Dermis microvascular lymphatic vessel endothelial cell (primary cell): ENCODE measurements around the gene TBRG4. TPM values are rescaled to one million over a fixed set of nuclear protein-coding genes. Genes with fewer than 3 reads are reported as not detected.

Source experiments
- DNase-seq, 2 donors: peaks; one replicate each; pipeline versions ENCODE4 v3.0.0 to v3.0.0-alpha.2; 2010; ENCODE audit warnings: low read depth in 2 of 2
- total RNA-seq: library from RNA; depleted of rRNA; stranded (reverse); fragments of >200 nt; gene quantifications from 2 replicates; pipeline ENCODE4 v1.2.1, GENCODE V29; 2014

TBRG4 gene
- total RNA-seq, 1 donor from 2014 or later: 55.5 TPM

DNA sequence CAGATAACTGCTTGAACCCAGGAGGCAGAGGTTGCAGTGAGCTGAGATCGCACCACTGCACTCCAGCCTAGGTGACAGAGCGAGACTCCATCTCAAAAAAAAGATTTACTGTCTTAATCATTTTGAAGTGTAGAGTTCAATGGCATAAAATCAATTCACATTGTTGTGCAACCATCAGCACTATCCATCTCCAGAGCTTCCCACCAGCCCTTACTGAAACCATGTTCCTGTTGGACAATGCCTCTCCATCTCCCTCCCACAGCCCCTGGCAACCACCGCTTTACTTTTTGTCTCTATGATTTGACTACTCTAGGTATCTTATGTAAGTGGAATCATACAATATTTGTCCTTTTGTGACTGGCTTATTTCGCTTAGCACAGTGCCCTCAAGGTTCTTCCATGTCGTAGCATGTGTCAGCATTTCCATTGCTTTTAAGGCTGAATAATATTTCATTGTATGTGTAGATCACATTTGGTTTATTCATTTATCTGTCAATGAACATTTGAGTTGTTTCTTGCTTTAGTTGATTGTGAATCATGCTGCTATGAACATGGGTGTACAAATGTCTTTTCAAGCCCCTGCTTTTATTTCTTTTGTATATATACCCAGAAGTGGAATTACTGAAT is 55.8 kb downstream of the TBRG4 start:
- no peak for DNase-seq

DNA sequence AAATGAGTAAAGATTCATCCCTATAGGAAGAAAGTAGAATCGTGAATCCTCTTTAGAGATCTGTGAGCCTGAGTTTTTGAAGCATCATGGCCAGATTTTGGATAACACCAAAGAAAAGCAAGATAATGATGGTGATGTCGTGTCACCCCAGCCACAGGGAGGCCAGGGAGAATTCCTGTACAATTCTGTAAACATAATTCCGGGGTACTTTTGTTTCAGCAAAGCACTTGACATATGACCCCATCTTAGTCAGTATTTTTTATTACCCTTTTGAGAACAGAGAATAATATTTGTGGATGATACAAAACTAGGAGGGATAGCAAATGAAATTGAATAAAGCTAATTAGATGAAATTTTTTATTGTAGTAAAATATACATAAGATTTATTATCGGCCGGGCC is 56.5 kb downstream of the TBRG4 start:
- no peak for DNase-seq

DNA sequence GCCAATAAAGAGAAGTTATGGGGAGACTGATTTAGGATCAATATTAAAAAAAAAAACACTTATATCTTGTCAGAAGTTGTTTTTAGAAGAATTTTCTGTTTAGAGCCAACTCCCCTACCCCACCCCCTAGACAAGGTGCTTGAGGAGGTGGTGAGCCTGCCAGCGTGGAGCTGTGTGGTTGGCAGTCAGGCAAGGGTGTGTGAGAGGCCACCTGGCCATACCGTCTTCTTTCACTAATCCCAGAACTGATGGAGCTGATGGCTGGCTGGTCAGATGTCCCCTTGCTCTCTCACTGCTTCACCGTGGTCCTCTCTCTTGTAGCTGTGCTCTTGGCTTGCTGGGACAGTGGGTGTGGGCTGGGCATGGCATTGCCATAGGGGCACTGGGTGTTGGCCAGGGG is 57.1 kb downstream of the TBRG4 start:
- DNase-seq: no peak

DNA sequence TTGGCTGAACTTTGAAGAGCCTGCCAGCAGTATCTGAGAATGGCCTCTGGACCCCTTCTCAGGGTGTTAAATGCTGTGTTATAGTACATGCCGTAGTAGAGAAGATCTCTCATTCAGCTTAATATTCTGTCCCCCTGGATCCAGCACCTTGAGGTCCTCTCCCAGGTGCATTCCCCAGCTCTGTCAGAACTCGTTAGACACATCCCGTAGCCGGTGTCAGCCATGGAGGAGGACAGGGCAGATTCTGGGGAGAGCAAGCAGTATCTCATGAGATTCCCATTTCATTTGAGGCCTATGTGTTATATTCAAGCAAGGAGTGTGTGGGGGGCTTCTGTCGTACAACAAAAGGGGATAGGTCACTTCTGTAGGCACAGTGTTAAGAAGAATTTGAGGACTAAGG is 57.6 kb downstream of the TBRG4 start:
- no peak for DNase-seq

DNA sequence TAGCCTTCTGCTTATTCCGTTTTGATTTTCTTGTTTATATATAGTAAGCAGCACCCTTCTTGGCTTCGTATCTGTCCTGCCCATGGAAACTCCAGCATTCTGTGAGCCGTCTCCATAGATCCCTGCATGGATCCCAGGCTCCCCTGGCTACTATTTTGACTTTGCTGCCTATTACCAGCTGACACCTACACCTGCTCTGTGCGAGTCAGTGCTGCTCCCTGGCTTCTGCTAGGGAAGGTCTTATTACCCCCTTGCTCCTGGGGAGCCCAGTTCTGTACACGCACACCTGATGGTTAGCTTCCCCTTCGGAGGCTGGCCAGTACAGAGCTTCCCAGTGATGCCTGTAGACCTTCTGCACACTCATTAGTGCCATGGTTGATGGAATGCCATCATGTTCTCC is 58.1 kb downstream of the TBRG4 start:
- DNase-seq: no peak

DNA sequence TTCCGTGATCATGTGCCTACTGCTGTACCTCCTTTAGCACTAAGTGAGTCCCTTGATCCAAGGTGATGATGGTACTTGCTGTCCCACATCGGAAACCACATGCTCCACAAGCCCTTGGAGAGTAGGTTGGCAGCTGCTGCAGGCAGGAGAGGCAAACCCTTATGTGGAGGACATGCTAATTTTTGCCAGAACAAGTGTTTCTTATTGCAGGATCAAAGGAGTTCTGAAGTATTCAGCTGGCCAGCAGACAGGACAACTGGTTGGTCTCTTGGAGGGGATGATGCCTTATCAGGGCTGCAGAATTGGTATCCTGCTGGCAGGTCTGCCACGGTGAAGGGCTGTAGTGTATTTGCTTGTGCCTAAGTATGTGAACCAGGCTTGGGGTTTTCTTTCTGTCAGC is 59.5 kb downstream of the TBRG4 start:
- DNase-seq: no peak

DNA sequence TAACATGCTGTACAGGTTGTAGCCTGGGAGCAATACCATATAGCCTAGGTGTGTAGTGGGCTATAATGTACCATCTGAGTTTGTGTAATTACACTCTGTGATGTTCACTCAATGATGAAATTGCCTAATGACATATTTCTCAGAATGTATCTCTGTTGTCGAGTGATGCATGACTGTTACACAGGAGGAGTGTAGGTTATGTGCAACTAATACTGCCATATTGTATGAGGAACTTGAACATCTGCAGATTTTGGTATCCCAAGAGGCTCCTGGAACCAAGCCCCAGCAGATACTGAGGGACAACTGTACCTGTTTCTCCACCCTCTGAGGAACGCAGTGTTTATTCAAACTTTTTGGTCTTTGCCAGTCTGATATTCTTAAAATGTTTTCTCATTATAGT is 61.3 kb downstream of the TBRG4 start:
- no peak for DNase-seq

Other genes with a start within 250 kb of the TBRG4 start
- gene PURB, start 226.2 kb downstream of the TBRG4 start, total RNA-seq: 14.4 and 18.1 TPM in 2 replicates
- under 0.01 and 0.13 TPM in 2 replicates for gene MYO1G, start 132.7 kb downstream of the TBRG4 start, total RNA-seq
- 44.4 and 63.2 TPM in 2 replicates for gene CCM2, start 111.5 kb downstream of the TBRG4 start, total RNA-seq
- gene NACAD, start 22.7 kb downstream of the TBRG4 start, total RNA-seq: 0.39 and 0.89 TPM in 2 replicates
- 32.3 and 213 TPM in 2 replicates for gene RAMP3, start 46.1 kb upstream of the TBRG4 start, total RNA-seq